Medulla oblongata (tissue), 1 donor: Measurements from ENCODE around the gene HOXA11.

ENCODE experiments used
- DNase-seq: peaks from one replicate; pipeline ENCODE4 v3.0.0-alpha.2; 2015; ENCODE audit errors: extremely low spot score

Gene HOXA11

DNA sequence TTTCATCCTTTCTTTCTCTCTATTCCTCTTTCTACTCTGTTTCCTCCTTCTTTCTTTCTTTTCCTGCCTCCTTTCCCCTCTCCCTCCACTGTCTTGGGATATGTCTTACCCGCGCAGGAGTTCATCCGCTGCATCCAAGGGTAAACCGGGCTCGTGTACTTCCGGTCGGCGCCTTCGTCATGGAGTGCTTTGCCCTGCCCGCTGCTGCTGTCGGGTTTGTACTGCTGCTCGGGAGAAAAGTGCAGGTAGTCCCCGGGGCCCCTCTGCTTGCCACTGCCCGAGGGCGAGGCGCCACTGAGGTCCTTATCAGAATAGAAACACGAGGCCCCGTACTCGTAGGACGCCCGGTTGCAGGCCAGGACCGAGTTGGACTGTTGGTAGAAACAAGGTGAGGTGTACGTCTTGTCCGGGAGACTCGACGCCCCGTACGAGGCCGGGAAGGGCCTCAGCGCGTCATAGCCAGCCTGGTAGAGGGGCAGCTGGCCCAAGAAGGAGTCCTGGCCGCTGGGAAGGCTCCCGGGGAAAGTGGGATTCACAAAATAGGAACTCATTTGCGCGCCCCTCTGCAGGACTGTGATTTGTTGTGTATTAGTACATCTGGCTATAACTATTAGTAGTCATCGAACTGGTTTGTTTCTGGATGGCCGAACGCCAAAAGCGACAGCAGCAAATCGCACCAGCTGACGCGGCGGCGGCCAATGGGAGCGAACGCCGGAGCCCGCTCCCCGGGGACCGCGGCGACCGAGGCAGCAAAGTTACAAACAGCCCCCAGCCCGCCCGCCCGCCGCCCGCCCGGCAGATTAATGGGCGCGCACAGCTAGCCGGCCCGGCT, 37.6 kb downstream of the HOXA11 start, which contains the start of gene HOXA6:
Gene HOXA6, minus strand, starts transcription at position 576 of the 832 bp plus-strand sequence. Its CDS starts 25 bp downstream, at position 551.
- DNase-seq = peak; percentile 70

DNA sequence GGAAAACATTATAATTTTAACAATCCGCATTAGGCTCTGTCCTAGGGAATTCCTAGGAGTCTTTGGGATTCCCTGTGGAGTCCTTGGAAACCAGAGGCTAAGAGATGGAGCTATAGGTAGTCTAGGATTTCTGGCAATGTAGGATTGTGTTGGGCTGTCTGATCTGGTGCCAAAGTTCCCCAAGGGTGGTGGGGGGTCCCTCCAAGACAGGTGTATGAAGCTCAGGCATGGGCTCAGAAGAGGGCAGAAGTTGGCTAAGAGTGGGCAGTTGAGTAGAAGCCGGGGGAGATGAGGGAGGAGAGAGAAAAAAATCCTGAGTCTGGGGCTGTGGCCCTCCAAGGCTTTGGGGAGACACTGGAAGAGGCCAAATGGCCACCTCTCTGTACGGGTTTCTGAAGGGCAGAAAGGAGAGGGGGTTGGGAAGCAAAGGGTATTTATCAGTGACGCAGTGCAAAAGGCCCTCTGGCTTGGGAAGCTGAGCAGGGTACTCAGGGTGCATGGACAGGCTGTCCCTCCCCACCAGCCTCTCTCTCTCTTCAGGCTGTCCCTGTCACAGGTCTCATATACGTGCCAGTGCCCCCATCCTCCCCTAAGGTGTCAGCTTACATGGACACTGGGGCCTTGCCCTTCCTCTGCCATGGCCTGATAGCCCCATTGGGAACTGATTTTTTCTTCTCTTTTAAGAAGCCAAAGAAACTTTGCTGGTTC, 38.4 kb downstream of the HOXA11 start:
- DNase-seq = no peak

DNA sequence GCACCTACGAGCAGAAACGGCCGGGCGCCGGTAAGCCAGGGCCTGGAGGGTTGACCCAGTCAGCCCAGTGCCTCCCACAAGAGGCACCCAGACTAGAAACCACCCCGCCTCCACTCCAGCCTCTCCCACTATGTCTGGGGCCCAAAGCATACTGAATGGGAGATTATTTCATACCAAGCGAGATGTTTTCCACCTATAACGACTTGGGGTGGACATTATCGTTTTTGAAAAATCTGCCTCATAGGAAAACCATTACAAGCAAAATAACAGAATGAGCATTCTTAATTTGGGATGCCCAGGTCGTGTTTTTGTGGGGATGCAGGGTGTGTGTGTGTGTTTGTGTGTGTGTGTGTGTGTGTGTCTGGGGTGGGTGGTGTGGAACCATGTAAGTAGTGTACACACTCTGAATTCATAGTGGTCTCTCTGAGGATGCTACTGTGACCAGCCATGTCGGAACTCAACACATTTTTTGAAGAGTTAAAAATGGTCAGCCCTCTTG, 39.1 kb downstream of the HOXA11 start:
- DNase-seq = no peak

- DNase-seq = no peak
These were observed 39.7 kb downstream of the HOXA11 start for GRCh38 chr7:27145165-27145913.

GRCh38 chr7:27144781-27145164, 40.3 kb downstream of the HOXA11 start:
- DNase-seq = no peak

DNA sequence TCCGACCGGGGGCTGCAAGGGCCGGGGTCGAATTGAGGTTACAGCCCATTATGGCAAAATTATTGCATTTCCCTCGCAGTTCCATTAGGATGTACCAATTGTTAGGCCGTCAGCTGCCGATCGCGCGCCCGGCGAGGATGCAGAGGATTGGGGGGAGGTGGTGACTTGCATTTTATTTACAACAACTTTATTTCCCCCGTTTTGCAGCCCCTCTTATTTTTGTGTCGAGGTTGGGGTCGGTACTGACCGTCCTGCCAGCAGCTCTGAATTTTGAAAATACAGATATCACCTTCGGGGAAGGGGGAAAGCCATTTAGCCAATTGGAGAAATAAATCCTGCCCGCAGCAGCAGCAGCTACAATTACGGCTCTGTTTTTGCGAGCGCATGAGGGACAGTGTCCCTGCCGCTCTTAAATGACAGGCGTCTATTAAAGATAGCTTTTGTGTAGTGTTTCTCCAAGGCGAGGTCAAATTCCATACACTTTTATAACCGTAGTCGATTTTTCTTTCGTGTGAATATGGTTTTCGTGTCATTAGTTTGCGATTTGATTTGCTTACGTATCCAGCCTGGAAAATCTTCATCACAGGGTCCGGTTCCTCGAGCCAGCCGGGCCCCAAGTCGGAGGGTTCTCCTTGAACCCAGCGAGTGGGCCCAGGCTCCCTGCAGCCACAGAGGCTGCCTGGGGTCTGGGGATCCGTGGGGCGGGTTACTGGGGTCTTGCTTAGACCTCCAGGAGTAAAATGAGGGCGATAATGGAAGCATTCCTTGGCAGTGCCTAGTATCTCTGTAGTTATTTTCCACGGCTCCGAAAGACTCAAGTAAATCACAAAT, 40.9 kb downstream of the HOXA11 start:
- DNase-seq = no peak

DNA sequence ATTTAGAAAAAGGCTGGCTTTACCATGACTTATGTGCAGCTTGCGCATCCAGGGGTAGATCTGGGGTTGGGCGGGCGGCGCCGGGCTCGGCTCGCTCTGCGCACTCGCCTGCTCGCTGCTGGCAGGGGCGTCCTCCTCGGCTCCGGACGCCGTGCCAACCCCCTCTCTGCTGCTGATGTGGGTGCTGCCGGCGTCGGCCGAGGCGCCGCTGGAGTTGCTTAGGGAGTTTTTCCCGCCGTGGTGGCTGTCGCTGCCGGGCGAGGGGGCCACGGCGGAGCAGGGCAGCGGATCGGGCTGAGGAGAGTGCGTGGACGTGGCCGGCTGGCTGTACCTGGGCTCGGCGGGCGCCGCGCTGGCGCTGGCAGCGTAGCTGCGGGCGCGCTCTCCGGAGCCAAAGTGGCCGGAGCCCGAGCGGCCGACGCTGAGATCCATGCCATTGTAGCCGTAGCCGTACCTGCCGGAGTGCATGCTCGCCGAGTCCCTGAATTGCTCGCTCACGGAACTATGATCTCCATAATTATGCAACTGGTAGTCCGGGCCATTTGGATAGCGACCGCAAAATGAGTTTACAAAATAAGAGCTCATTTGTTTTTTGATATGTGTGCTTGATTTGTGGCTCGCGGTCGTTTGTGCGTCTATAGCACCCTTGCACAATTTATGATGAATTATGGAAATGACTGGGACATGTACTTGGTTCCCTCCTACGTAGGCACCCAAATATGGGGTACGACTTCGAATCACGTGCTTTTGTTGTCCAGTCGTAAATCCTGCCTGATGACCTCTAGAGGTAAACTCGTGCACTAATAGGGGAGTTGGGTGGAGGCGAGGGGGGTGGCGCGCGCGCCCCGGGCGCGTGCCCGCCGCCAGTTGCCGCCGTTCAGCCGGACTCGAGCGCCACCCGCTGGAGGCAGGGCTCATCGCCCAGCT, 41.7 kb downstream of the HOXA11 start, which contains the start of gene HOXA5:
Gene HOXA5, minus strand, starts transcription at position 659 of the 927 bp plus-strand sequence. Its CDS starts 74 bp downstream, at position 585.
- DNase-seq = peak; percentile 95

- no peak for DNase-seq
These were observed 42.4 kb downstream of the HOXA11 start for GRCh38 chr7:27142580-27143022.

DNA sequence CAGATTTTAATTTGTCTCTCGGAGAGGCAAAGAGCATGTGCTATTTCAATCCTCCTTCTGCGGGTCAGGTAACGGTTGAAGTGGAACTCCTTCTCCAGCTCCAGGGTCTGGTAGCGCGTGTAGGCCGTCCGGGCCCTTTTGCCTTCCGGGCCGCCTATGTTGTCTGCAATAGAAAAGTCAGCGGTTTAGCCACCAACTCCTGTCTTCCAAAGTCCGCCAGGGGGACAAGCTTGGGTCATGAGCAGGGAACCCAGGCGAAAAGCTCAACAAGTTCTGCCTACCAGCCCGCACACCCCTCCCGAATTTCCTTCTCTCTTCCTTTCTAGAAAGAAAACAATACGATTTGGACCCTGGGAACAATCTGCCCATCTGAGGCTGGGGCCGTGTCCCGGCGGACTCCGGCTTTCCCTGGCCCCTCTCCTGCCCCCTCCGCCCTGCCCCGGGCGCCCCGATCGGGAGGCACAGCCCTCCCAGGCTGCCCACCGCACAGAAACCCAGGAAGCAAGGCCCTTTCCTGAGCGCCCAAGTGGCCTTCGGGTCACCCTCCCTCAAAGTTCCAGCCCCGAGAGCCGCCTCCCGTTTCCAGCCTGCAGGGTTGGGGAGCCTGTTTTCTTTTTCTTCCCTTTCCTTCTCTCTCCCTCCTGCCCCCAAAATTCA, 43.0 kb downstream of the HOXA11 start:
- DNase-seq = no peak

- DNase-seq = no peak
These were observed 43.7 kb downstream of the HOXA11 start for GRCh38 chr7:27141137-27141922.

DNA sequence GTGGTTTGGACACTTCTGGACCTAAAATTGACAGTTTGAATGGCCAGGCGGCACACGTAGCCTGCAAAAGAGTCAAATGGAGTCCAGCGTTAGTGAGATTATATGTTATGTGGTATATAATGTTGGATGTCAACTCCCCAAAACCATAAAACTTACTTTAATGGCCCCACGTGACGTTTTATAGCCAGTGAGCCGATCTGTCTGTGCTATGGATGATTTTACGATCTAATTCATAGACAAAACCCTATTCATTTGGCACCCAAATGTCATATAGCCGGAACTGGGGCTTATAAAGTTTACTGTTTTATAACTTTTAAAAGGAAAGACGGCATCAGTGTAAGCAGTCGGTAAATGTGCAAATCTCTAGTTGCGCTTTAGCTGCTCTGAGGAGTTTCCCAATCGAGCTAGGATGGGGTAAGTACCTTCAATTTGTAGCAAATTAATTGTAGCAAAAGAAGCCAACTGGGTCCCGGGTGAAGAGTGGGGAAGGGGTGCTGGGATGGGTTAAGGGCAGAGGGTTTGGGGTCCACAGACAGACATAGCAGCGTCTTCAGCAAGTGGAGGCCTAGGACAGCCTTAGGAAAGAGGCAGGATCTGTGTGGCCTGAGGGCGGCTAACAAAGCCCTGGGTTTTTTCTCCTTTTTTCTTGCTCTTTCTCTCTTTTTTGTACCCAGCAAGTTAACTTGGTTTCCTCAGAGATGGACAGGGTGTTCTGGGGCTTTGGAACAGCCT, 44.7 kb downstream of the HOXA11 start:
- DNase-seq = no peak

GRCh38 chr7:27139334-27140125, 45.5 kb downstream of the HOXA11 start:
- DNase-seq = no peak

DNA sequence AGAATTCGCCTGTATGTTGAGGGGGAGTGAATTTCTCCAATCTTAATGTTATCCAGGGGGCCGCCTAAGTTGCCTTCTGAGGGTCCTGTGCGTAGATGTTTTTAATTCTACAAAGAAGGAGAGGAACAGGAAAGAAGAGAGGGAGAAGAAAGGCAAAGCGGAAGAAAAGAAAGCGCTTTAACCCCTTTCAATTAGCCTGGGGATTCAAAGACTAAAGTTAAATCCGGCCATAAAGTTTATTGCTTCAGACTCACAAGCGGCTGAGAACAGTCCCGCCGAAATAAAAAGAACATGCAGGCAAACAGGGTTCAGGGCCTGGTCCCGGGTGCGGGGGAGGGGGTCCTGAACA, 46.1 kb downstream of the HOXA11 start:
- no peak for DNase-seq

GRCh38 chr7:27138472-27138871, 46.6 kb downstream of the HOXA11 start:
- no peak for DNase-seq

GRCh38 chr7:27137640-27138315, 47.3 kb downstream of the HOXA11 start:
- DNase-seq = no peak

GRCh38 chr7:27134392-27134791, 50.6 kb downstream of the HOXA11 start:
- DNase-seq = peak; percentile 75
